ENCODE data around the gene ARHGAP6.

ARHGAP6 gene

GRCh38 chrX:11437642-11438379 is 227.9 kb downstream of the ARHGAP6 start:
- CTCF ChIA-PET = no interaction called here
- Mint-ChIP-seq H3K4me3 (no peak overlapping the region), H3K9me3 (no peaks in the 10 kb centered on the region), H3K36me3 (no peaks in the 10 kb centered on the region), H3K27me3 (no peaks in the 10 kb centered on the region), H3K27ac (no peak overlapping the region), H3K4me1 (no peaks in the 10 kb centered on the region)
- DNase-seq = no peak

- H3K4me1 Mint-ChIP-seq = no peaks in the 10 kb centered on the region
Observed at GRCh38 chrX:11435568-11435967, 230.2 kb downstream of the ARHGAP6 start.

GRCh38 chrX:11434607-11435006 is 231.1 kb downstream of the ARHGAP6 start:
- CTCF ChIA-PET = no interaction called here
- Mint-ChIP-seq H3K4me3 (no peak overlapping the region), H3K27me3 (peaks cover under 1% of the 10 kb centered on the region), H3K36me3 (no peaks in the 10 kb centered on the region), H3K4me1 (no peaks in the 10 kb centered on the region), H3K9me3 (no peaks in the 10 kb centered on the region), H3K27ac (no peak overlapping the region)
- no peak for DNase-seq

More at GRCh38 chrX:11435568-11435967, 230.2 kb downstream of the ARHGAP6 start:
- H3K27ac Mint-ChIP-seq = no peak overlapping the region
- DNase-seq = no peak
- H3K36me3 Mint-ChIP-seq = no peaks in the 10 kb centered on the region
- CTCF ChIA-PET = no interaction called here
- H3K27me3 Mint-ChIP-seq = no peaks in the 10 kb centered on the region
- no peak overlapping the region for H3K4me3 Mint-ChIP-seq
- H3K9me3 Mint-ChIP-seq = no peaks in the 10 kb centered on the region

DNA sequence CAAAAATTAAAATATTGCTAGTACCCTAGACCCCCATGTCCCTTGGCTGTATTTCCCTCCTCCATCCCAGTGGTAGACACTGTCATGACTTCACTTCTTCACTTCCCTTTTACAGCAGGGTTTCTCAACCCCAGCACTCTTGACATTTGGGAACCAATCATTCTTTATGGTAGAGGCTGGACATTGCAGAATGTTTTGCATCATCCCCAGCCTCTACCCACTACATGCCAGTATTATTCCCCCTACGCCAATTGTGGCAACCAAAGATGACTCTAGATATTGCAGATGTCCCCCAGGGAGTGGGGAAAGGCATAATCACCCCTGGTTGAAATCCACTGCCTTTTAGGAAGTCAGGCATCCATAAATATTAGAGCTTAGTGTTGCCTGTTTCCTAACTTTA is 233.9 kb downstream of the ARHGAP6 start:
- no peak for DNase-seq
- H3K9me3 Mint-ChIP-seq = no peaks in the 10 kb centered on the region
- CTCF ChIA-PET = no interaction called here
- H3K36me3 Mint-ChIP-seq = no peaks in the 10 kb centered on the region
- H3K27ac Mint-ChIP-seq = no peak overlapping the region
- no peak overlapping the region for H3K4me3 Mint-ChIP-seq
- H3K27me3 Mint-ChIP-seq = peaks cover 19% of the 10 kb centered on the region
- no peaks in the 10 kb centered on the region for H3K4me1 Mint-ChIP-seq

GRCh38 chrX:11430271-11430670 is 235.4 kb downstream of the ARHGAP6 start:
- H3K27ac Mint-ChIP-seq = no peak overlapping the region
- H3K4me3 Mint-ChIP-seq = no peak overlapping the region
- no peaks in the 10 kb centered on the region for H3K9me3 Mint-ChIP-seq
- peaks cover 24% of the 10 kb centered on the region for H3K27me3 Mint-ChIP-seq
- H3K4me1 Mint-ChIP-seq = no peaks in the 10 kb centered on the region
- H3K36me3 Mint-ChIP-seq = no peaks in the 10 kb centered on the region
- CTCF ChIA-PET = no interaction called here
- DNase-seq = no peak

- CTCF ChIA-PET = no interaction called here
Observed at GRCh38 chrX:11429538-11430085, 236.1 kb downstream of the ARHGAP6 start.

DNA sequence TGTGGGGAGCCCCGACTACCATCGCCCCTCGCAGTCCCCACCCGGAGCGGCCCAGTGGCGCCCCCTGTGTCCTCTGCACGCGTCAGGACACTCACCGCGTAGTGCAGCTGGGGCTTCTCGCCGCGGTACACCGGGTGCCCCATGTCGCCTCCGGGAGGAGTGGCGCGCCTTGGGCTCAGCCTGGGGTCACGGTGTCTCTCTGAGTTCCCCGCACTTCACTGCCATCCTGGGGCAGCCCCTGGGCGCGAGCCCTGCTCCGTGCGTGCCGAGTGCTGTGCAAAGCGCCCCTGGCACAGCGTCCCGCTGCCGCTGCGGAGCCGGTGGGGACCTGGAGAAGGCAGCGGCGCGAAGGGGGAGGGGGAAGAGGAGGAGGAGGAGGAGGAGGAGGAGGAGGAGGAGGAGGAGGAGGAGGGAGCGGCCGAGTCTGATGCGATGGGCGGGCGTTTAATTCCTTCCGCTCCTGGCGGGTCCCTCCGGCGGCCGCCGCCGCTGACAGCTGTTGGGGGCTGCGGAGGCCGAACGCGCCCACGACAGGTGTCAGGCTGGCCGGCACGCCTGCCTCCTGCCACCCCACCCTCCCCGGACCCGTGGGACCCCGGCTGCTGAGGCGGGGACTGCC is 238.2 kb downstream of the ARHGAP6 start:
- DNase-seq = no peak
- no peaks in the 10 kb centered on the region for H3K36me3 Mint-ChIP-seq
- CTCF ChIA-PET = no interaction called here

More at GRCh38 chrX:11429538-11430085, 236.1 kb downstream of the ARHGAP6 start:
- H3K36me3 Mint-ChIP-seq = no peaks in the 10 kb centered on the region
- no peaks in the 10 kb centered on the region for H3K9me3 Mint-ChIP-seq
- no peaks in the 10 kb centered on the region for H3K4me1 Mint-ChIP-seq
- H3K27ac Mint-ChIP-seq = no peak overlapping the region
- no peak for DNase-seq
- no peak overlapping the region for H3K4me3 Mint-ChIP-seq
- peaks cover 24% of the 10 kb centered on the region for H3K27me3 Mint-ChIP-seq

DNA sequence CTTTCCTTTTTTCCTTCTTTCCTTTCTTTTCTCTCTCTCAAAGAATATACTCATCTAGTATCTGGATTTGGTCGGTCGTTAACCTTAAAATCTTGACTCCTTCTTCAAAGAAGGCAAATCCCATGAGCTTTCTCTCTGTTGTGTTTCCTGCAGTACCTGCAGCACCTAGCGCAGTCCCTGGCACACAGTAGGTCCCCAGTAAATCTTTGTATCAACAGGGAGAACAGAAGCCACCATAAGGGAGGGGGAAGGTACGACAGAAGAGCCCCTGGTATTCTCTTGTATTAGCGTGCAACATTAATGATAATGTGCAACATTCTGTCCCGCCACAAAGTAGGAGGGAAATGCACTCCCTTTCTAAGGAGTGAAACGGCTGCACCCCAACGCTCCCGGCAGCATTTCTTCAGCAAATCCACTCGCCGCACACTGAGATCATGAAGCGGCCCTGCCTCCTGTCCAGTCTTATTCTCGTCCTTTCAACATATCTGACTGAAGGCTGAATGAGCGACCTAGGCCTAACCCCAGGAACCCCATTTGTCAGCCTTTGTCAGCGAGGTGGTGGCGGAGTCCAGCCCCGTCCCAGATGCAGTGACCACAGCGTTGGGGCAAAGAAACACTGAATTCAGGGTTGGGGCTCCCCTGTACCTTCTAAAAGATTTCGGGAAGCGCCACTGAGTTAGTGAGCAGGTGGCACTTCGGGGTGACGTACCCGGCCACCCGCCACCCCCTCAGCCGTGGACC is 238.8 kb downstream of the ARHGAP6 start:
- no peaks in the 10 kb centered on the region for H3K36me3 Mint-ChIP-seq

More for the DNA sequence above, 238.2 kb downstream of the ARHGAP6 start:
- Mint-ChIP-seq H3K27ac (no peak overlapping the region), H3K4me3 (no peak overlapping the region), H3K9me3 (no peaks in the 10 kb centered on the region), H3K27me3 (peaks cover 24% of the 10 kb centered on the region), H3K4me1 (no peaks in the 10 kb centered on the region)

GRCh38 chrX:11424903-11425674 is 240.6 kb downstream of the ARHGAP6 start:
- Mint-ChIP-seq H3K4me3 (no peak overlapping the region), H3K9me3 (no peaks in the 10 kb centered on the region), H3K36me3 (no peaks in the 10 kb centered on the region), H3K27ac (no peak overlapping the region), H3K4me1 (no peaks in the 10 kb centered on the region), H3K27me3 (peaks cover 24% of the 10 kb centered on the region)
- CTCF ChIA-PET = no interaction called here
- DNase-seq = no peak

More for the DNA sequence above, 238.8 kb downstream of the ARHGAP6 start:
- Mint-ChIP-seq H3K27me3 (peaks cover 24% of the 10 kb centered on the region), H3K9me3 (no peaks in the 10 kb centered on the region), H3K27ac (no peak overlapping the region), H3K4me3 (no peak overlapping the region), H3K4me1 (no peaks in the 10 kb centered on the region)
- DNase-seq = no peak
- CTCF ChIA-PET = no interaction called here

DNA sequence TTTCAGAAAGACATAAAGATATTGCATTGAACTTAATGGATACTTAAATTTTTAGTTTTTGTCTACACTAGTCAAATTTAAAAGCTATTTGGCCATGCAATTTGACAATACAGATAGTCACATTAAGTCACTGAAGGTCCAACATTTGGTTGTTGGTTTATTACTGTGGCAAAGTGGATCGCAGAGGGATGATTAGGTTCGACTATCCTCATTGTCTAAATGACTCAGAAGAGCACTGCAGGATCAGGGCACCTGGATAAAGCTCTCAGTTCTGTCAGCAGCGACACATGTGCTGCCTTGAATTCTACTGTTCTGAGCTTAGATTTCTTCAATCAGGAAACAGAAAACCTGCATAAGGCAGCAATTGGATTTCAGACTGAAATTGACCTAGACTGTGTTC is 241.8 kb downstream of the ARHGAP6 start:
- DNase-seq = no peak
- Mint-ChIP-seq H3K9me3 (no peaks in the 10 kb centered on the region), H3K27ac (no peak overlapping the region), H3K4me3 (no peak overlapping the region), H3K36me3 (no peaks in the 10 kb centered on the region), H3K4me1 (no peaks in the 10 kb centered on the region), H3K27me3 (peaks cover 21% of the 10 kb centered on the region)
- CTCF ChIA-PET = no interaction called here

DNA sequence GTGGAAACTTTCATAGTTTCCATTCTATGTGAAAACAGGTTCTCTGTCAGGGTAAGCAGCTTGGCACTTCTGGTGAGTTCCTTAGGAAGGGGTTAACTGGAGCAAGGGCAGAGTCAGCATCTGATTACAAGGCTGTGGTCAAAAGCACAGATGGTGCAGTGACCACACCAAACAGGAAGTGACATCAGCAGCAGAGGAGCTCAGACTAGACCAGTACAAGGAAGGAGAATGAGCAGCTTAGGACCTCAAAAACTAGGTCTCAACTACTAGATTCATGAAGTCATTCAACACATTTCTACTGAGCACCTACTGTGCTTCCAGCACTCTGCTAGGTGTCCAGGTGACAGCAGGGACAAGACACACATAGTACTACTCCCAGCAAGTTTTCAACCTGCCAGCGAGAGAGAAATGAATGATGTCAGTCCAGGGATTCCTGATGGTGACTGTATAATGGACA is 242.3 kb downstream of the ARHGAP6 start:
- H3K27me3 Mint-ChIP-seq = peaks cover 19% of the 10 kb centered on the region
- no peaks in the 10 kb centered on the region for H3K36me3 Mint-ChIP-seq
- CTCF ChIA-PET = no interaction called here
- H3K4me1 Mint-ChIP-seq = no peaks in the 10 kb centered on the region
- no peak for DNase-seq
- H3K27ac Mint-ChIP-seq = no peak overlapping the region
- H3K9me3 Mint-ChIP-seq = no peaks in the 10 kb centered on the region
- no peak overlapping the region for H3K4me3 Mint-ChIP-seq

DNA sequence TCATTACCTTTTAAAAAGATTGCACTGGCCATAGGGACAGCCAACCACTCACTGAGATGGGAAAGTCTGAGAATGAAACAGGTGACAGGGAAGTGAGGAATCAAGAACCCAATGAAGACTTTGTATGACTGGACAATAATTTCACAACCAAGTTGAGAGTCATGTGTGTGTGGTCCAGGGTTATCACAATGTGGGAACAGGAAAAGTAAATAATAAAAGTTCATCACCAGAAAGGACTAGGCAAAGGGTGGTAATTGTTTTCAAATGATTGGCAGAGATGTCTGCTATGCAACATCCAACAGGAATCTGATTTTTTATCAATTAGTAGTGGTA is 243.2 kb downstream of the ARHGAP6 start:
- CTCF ChIA-PET = no interaction called here
- no peaks in the 10 kb centered on the region for H3K9me3 Mint-ChIP-seq
- no peak for DNase-seq
- H3K27ac Mint-ChIP-seq = no peak overlapping the region
- H3K4me3 Mint-ChIP-seq = no peak overlapping the region
- H3K27me3 Mint-ChIP-seq = peaks cover 12% of the 10 kb centered on the region
- no peaks in the 10 kb centered on the region for H3K4me1 Mint-ChIP-seq
- no peaks in the 10 kb centered on the region for H3K36me3 Mint-ChIP-seq

GRCh38 chrX:11421805-11422524 is 243.8 kb downstream of the ARHGAP6 start:
- Mint-ChIP-seq H3K27me3 (peaks cover 7% of the 10 kb centered on the region), H3K9me3 (no peaks in the 10 kb centered on the region), H3K4me3 (no peak overlapping the region), H3K4me1 (no peaks in the 10 kb centered on the region), H3K27ac (no peak overlapping the region), H3K36me3 (no peaks in the 10 kb centered on the region)
- CTCF ChIA-PET = no interaction called here
- no peak for DNase-seq

- Mint-ChIP-seq H3K36me3 (no peaks in the 10 kb centered on the region), H3K4me3 (no peak overlapping the region), H3K4me1 (no peaks in the 10 kb centered on the region), H3K27me3 (no peaks in the 10 kb centered on the region), H3K9me3 (no peaks in the 10 kb centered on the region), H3K27ac (no peak overlapping the region)
- DNase-seq = no peak
- CTCF ChIA-PET = no interaction called here
Observed at GRCh38 chrX:11420851-11421250, 244.9 kb downstream of the ARHGAP6 start.

Measured in activated naive CD4-positive, alpha-beta T cell treated with anti-CD3 and anti-CD28 coated beads, Interleukin-2, amount 10 ng/mL, durations not matched to agents 7 days and 5 days (primary cell).